ENCODE data around the gene GRIK5. TPM values are rescaled to one million over a fixed set of nuclear protein-coding genes. Genes with fewer than 3 reads are reported as not detected.
"Not testable (repeated sequence)": the region's sequence is repeated elsewhere in the genome, so short reads cannot be mapped to it uniquely, and the experiment has no call there.

GRIK5 gene
- polyA plus RNA-seq, 1 donor from 2014 or later, result 22.4 TPM

GRCh38 chr19:42037649-42038048 is 32.4 kb downstream of the GRIK5 start:
- Histone ChIP-seq H3K9ac (ENCODE audit: low read length) (no peak overlapping the region), H3K79me2 (replicated peaks; ENCODE audit: insufficient read depth, low read length) (no peaks in the 10 kb centered on the region), H3K36me3 (ENCODE audit: insufficient read depth, low read length) (peaks cover 6% of the 10 kb centered on the region), H3F3A (ENCODE audit: insufficient read depth, low read length, poor library complexity, severe bottlenecking) (no peaks in the 10 kb centered on the region), H3K27ac (ENCODE audit: low read length) (no peak overlapping the region), H3K27me3 (ENCODE audit: insufficient read depth, low read depth, low read length) (no peaks in the 10 kb centered on the region), H4K20me1 (ENCODE audit: insufficient read depth) (no peaks in the 10 kb centered on the region), H3K4me2 (ENCODE audit: low read length) (no peak overlapping the region), H3K4me3 (ENCODE audit: low read length) (no peak overlapping the region), H3K9me3 (ENCODE audit: low read length) (no peaks in the 10 kb centered on the region), H3K9me2 (ENCODE audit: insufficient read depth, low read length) (no peaks in the 10 kb centered on the region), H2AFZ (ENCODE audit: low read depth, low read length) (no peak overlapping the region)
- TF ChIP-seq MXI1 (conservative IDR thresholded peaks at IDR 0.05; ENCODE audit: poor library complexity, severe bottlenecking), result no peak
- no peak for TF ChIP-seq TAF1 (IDR thresholded peaks at IDR 0.05; ENCODE audit: low read depth)
- TF ChIP-seq POLR2AphosphoS5 (IDR thresholded peaks at IDR 0.05), result no peak
- no peak for TF ChIP-seq REST (IDR thresholded peaks at IDR 0.05; ENCODE audit: borderline replicate concordance)
- TF ChIP-seq CTCF (IDR thresholded peaks at IDR 0.05; ENCODE audit: poor library complexity, severe bottlenecking), result no peak
- no peak for TF ChIP-seq EZH2 (IDR thresholded peaks at IDR 0.05; ENCODE audit: borderline replicate concordance, insufficient read depth, low read length, poor library complexity, severe bottlenecking)
- no peak for TF ChIP-seq SMC3 (conservative IDR thresholded peaks at IDR 0.05; ENCODE audit: poor library complexity)
- TF ChIP-seq RAD21 (conservative IDR thresholded peaks at IDR 0.05), result no peak
- TF ChIP-seq EP300 (conservative IDR thresholded peaks at IDR 0.05; ENCODE audit: poor library complexity, severe bottlenecking), result no peak

GRCh38 chr19:42034640-42035391 is 35.2 kb downstream of the GRIK5 start:
- H3F3A ChIP-seq (ENCODE audit: insufficient read depth, low read length, poor library complexity, severe bottlenecking); H4K20me1 ChIP-seq (ENCODE audit: insufficient read depth); H2AFZ ChIP-seq (ENCODE audit: low read depth, low read length); H3K9me2 ChIP-seq (ENCODE audit: insufficient read depth, low read length); H3K4me2 ChIP-seq (ENCODE audit: low read length); H3K9ac ChIP-seq (ENCODE audit: low read length); H3K27me3 ChIP-seq (ENCODE audit: insufficient read depth, low read depth, low read length); H3K79me2 ChIP-seq (replicated peaks; ENCODE audit: insufficient read depth, low read length); H3K9me3 ChIP-seq (ENCODE audit: low read length); H3K4me3 ChIP-seq (ENCODE audit: low read length); H3K27ac ChIP-seq (ENCODE audit: low read length); H3K36me3 ChIP-seq (ENCODE audit: insufficient read depth, low read length): not testable (repeated sequence)
- TF ChIP-seq RAD21 (conservative IDR thresholded peaks at IDR 0.05) (peak; percentile 82), MXI1 (conservative IDR thresholded peaks at IDR 0.05; ENCODE audit: poor library complexity, severe bottlenecking) (peak; percentile 31), CTCF (IDR thresholded peaks at IDR 0.05; ENCODE audit: poor library complexity, severe bottlenecking) (peak; percentile 89), SMC3 (conservative IDR thresholded peaks at IDR 0.05; ENCODE audit: poor library complexity) (peak; percentile 77)
